Body of pancreas (tissue), 4 donors: ENCODE results near the gene WSB2. TPM values are rescaled to one million over a fixed set of nuclear protein-coding genes. Genes with fewer than 3 reads are reported as not detected.
"Not testable (repeated sequence)": the region's sequence is repeated elsewhere in the genome, so short reads cannot be mapped to it uniquely, and the experiment has no call there.

Experiments used
- ATAC-seq: fragments of 150-250 bp; one replicate; pipeline ENCODE4 v1.9.1; 2016
- DNase-seq, 4 donors: peaks; one replicate each; pipeline ENCODE4 v3.0.0-alpha.2; 2019
- H3K27ac ChIP-seq, 4 donors: fragments of 200-600 bp; sonication (generic); 1 replicate in 3 of 4; 2 replicates in 1 of 4; pipeline versions ENCODE4 v1.5.1 to v1.6.1; 2016 to 2019; ENCODE audit warnings: mild to moderate bottlenecking in 1 of 4, mixed read lengths in 1 of 4, moderate library complexity in 1 of 4
- H3K27me3 ChIP-seq, 2 donors: fragments of 200-600 bp; sonication (generic); one replicate each; pipeline ENCODE4 v1.6.0; 2016; ENCODE audit warnings: mild to moderate bottlenecking in 1 of 2
- H3K36me3 ChIP-seq, 2 donors: fragments of 200-600 bp; sonication (generic); replicated peaks in 1 of 2; 2 replicates each; pipeline ENCODE4 v1.5.1; 2016; ENCODE audit warnings: low read depth in 2 of 2; ENCODE audit not compliant: insufficient read depth in 1 of 2
- H3K4me1 ChIP-seq: fragments of 200-600 bp; sonication (generic); one replicate; pipeline ENCODE4 v1.6.0; 2016
- H3K4me3 ChIP-seq, 2 donors: fragments of 200-600 bp; sonication (generic); 1 replicate in 1 of 2; 2 replicates in 1 of 2; pipeline ENCODE4 v1.5.1; 2016 to 2019
- H3K9me3 ChIP-seq, 3 donors: fragments of 200-600 bp; sonication (generic); 1 replicate in 2 of 3; 2 replicates in 1 of 3; pipeline ENCODE4 v1.5.1; 2016
- POLR2A ChIP-seq, 3 donors: fragments of 450-650 bp; IDR thresholded peaks; one replicate each; pipeline ENCODE4 v1.6.1; 2016; ENCODE audit warnings: antibody characterized with exemption in 3 of 3, mild to moderate bottlenecking in 2 of 3
- WGBS, 2 donors: methylation state at CpG; one replicate each; pipeline ENCODE4 v1.1.5; 2017; 5-methylcytosine and 5-hydroxymethylcytosine counted together
- intact Hi-C: fragments of 100-400 bp; cut with DNase I; formaldehyde crosslinking; loops from one replicate; pipeline ENCODE4 v1.15.1; 2023
- total RNA-seq, 2 donors: library from RNA; depleted of rRNA; stranded (reverse); fragments of >200 nt; gene quantifications; one replicate each; pipeline ENCODE4 v1.1.0, GENCODE V29; 2016
- TF ChIP-seq, protein P1 (sequence below), 7 experiments: fragments of 450-650 bp in 4 of 7; fragments of 200-600 bp in 3 of 7; sonication (generic) in 3 of 7; IDR thresholded peaks; one replicate each; pipeline ENCODE4 v1.5.1; 2016 to 2019; ENCODE audit warnings: antibody characterized with exemption in 7 of 7

The WSB2 gene
- total RNA-seq, 2 donors from 2014 or later = 28.7 to 48.0 TPM

DNA sequence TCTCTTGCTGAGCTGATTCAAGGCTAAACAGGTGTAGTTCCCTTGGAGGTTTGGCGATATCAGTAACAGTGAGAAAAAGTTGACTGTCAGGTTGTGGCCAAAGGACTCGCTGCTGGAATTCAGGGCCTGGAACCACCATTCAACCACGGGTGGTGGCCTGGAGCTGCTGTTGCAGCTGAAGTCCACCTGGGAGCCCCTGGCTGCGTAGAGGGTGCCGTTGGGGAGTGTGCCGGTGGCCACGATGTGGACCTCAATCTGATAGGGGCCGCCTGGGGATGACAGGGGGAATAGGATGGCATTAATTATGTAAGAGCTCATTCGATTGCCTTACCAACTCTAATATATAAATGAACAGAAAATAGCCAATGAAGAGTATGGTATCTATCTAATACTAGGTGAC is 21.2 kb upstream of the WSB2 start:
- H3K27me3 ChIP-seq = no peaks in the 10 kb centered on the region
- H3K36me3 ChIP-seq = peaks cover 0 to 4% of the 10 kb centered on the region in 2 donors
- H3K4me1 ChIP-seq = no peaks in the 10 kb centered on the region
- H3K4me3 ChIP-seq = no peak overlapping the region
- intact Hi-C loops = no loop called here
- ATAC-seq (no peak), DNase-seq (no peak)
- no peak overlapping the region for H3K27ac ChIP-seq
- no peaks in the 10 kb centered on the region for H3K9me3 ChIP-seq
- 86 to 89% methylated on average over 9 of the region's 9 CpGs for WGBS, 2 donors
- no peak for TF ChIP-seq POLR2A (IDR thresholded peaks at IDR 0.05)
- TF ChIP-seq, protein P1, sequence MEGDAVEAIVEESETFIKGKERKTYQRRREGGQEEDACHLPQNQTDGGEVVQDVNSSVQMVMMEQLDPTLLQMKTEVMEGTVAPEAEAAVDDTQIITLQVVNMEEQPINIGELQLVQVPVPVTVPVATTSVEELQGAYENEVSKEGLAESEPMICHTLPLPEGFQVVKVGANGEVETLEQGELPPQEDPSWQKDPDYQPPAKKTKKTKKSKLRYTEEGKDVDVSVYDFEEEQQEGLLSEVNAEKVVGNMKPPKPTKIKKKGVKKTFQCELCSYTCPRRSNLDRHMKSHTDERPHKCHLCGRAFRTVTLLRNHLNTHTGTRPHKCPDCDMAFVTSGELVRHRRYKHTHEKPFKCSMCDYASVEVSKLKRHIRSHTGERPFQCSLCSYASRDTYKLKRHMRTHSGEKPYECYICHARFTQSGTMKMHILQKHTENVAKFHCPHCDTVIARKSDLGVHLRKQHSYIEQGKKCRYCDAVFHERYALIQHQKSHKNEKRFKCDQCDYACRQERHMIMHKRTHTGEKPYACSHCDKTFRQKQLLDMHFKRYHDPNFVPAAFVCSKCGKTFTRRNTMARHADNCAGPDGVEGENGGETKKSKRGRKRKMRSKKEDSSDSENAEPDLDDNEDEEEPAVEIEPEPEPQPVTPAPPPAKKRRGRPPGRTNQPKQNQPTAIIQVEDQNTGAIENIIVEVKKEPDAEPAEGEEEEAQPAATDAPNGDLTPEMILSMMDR (IDR thresholded peaks at IDR 0.05) = no peak

GRCh38 chr12:118081521-118081920 is 20.5 kb upstream of the WSB2 start:
- H3K27me3 ChIP-seq, H3K4me1 ChIP-seq, H3K36me3 ChIP-seq, DNase-seq, H3K4me3 ChIP-seq, intact Hi-C loops, ATAC-seq, H3K27ac ChIP-seq, H3K9me3 ChIP-seq: not testable (repeated sequence)
- WGBS, 2 donors = 87 to 93% methylated on average over 9 of the region's 9 CpGs

DNA sequence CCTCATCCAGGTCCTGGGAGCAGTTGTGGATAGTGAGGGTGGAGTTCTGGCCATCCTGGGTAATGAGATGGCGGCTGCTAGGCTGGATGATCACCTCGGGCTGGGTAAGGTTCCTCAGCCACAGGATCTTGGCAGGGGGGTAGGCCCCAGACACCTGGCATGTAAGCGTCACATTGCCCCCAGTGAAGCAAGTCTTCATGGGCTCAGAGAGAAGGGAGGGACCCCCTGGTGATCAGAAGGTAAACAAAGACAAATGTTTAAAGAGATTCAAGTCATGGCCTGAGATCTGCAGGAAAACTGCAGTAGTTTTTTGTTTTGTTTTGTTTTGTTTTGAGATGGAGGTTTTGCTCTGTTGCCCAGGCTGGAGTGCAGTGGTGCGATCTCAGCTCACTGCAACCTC is 12.8 kb upstream of the WSB2 start:
- no peak for TF ChIP-seq POLR2A (IDR thresholded peaks at IDR 0.05)
- TF ChIP-seq, protein P1 (IDR thresholded peaks at IDR 0.05) = no peak
- no peaks in the 10 kb centered on the region for H3K27me3 ChIP-seq
- H3K36me3 ChIP-seq = peaks cover 0 to 2% of the 10 kb centered on the region in 2 donors
- H3K4me1 ChIP-seq = no peaks in the 10 kb centered on the region
- no peaks in the 10 kb centered on the region for H3K9me3 ChIP-seq
- DNase-seq (no peak), ATAC-seq (no peak)
- H3K27ac ChIP-seq = no peak overlapping the region
- H3K4me3 ChIP-seq = no peak overlapping the region
- intact Hi-C loops = no loop called here
- WGBS, 2 donors = 94% methylated on average over 4 of the region's 4 CpGs

- Histone ChIP-seq H3K36me3 (no peaks in the 10 kb centered on the region), H3K9me3 (no peaks in the 10 kb centered on the region), H3K4me1 (no peaks in the 10 kb centered on the region), H3K27ac (no peak overlapping the region), H3K4me3 (no peak overlapping the region), H3K27me3 (no peaks in the 10 kb centered on the region)
- intact Hi-C loops = no loop called here
- DNase-seq (no peak), ATAC-seq (no peak)
- 81 to 98% methylated on average over 3 of the region's 3 CpGs for WGBS, 2 donors
- TF ChIP-seq, protein P1 (IDR thresholded peaks at IDR 0.05) = no peak
- TF ChIP-seq POLR2A (IDR thresholded peaks at IDR 0.05) = no peak
Measured at GRCh38 chr12:118070650-118071049, 9.7 kb upstream of the WSB2 start.

GRCh38 chr12:118068445-118068844 is 7.5 kb upstream of the WSB2 start:
- ATAC-seq = no peak
- intact Hi-C loops = no loop called here
- no peak for TF ChIP-seq POLR2A (IDR thresholded peaks at IDR 0.05)
- TF ChIP-seq, protein P1 (IDR thresholded peaks at IDR 0.05) = no peak

More at GRCh38 chr12:118068445-118068844, 7.5 kb upstream of the WSB2 start:
- Histone ChIP-seq H3K4me3 (no peak overlapping the region), H3K36me3 (no peaks in the 10 kb centered on the region), H3K27me3 (no peaks in the 10 kb centered on the region), H3K27ac (no peak overlapping the region), H3K9me3 (no peaks in the 10 kb centered on the region), H3K4me1 (peaks cover 20% of the 10 kb centered on the region)
- DNase-seq = no peak
- 83 to 86% methylated on average over 2 of the region's 2 CpGs for WGBS, 2 donors
